Measurements from ENCODE around the gene CALR3.
"Not testable (repeated sequence)": the region's sequence is repeated elsewhere in the genome, so short reads cannot be mapped to it uniquely, and the experiment has no call there.

The CALR3 gene

GRCh38 chr19:16482745-16483144 lies 13.2 kb downstream of the CALR3 start:
- DNase-seq: no peak

- DNase-seq: no peak
Measured at GRCh38 chr19:16477311-16477710, 18.7 kb downstream of the CALR3 start.

GRCh38 chr19:16476401-16476800 lies 19.6 kb downstream of the CALR3 start:
- DNase-seq: no peak

GRCh38 chr19:16473875-16474392 lies 22.0 kb downstream of the CALR3 start:
- DNase-seq: no peak

- no peak for DNase-seq
Measured at GRCh38 chr19:16472992-16473391, 23.0 kb downstream of the CALR3 start.

GRCh38 chr19:16472559-16472899 lies 23.4 kb downstream of the CALR3 start:
- DNase-seq: not testable (repeated sequence)

- DNase-seq: no peak
Measured at GRCh38 chr19:16470911-16471811, 24.8 kb downstream of the CALR3 start.

- DNase-seq: no peak
Measured at GRCh38 chr19:16470541-16470910, 25.4 kb downstream of the CALR3 start.

- no peak for DNase-seq
Measured at GRCh38 chr19:16467581-16467980, 28.4 kb downstream of the CALR3 start.

- DNase-seq: not testable (repeated sequence)
Measured at GRCh38 chr19:16466802-16467427, 29.1 kb downstream of the CALR3 start.

GRCh38 chr19:16465239-16465638 lies 30.7 kb downstream of the CALR3 start:
- DNase-seq: no peak

- DNase-seq: no peak
Measured at GRCh38 chr19:16463991-16464575, 31.9 kb downstream of the CALR3 start.

GRCh38 chr19:16463341-16463990 lies 32.5 kb downstream of the CALR3 start:
- no peak for DNase-seq

GRCh38 chr19:16462757-16463250 lies 33.2 kb downstream of the CALR3 start:
- no peak for DNase-seq

- no peak for DNase-seq
Measured at GRCh38 chr19:16461630-16462051, 34.3 kb downstream of the CALR3 start.

GRCh38 chr19:16460454-16460853 lies 35.5 kb downstream of the CALR3 start:
- DNase-seq: no peak

GRCh38 chr19:16459680-16460079 lies 36.3 kb downstream of the CALR3 start:
- no peak for DNase-seq

- DNase-seq: no peak
Measured at GRCh38 chr19:16458391-16459341, 37.3 kb downstream of the CALR3 start.

- no peak for DNase-seq
Measured at GRCh38 chr19:16457954-16458331, 38.0 kb downstream of the CALR3 start.

GRCh38 chr19:16457195-16457953 lies 38.6 kb downstream of the CALR3 start:
- no peak for DNase-seq

GRCh38 chr19:16456652-16457194 lies 39.2 kb downstream of the CALR3 start:
- DNase-seq: no peak

Data from CD4-positive, alpha-beta T cell treated with Interleukin-15 for 1 hour (primary cell).